HCT116 (cell line): Measurements from ENCODE around the gene DMBX1. TPM values are rescaled to one million over a fixed set of nuclear protein-coding genes. Genes with fewer than 3 reads are reported as not detected.

Source experiments
- ATAC-seq: fragments of 200-7000 bp; cut with Tn5 transposase; 2 replicates; pipeline ENCODE4 v1.9.1; 2020; ENCODE audit warnings: mild to moderate bottlenecking, moderate library complexity
- BruUV-seq: library from RNA; stranded (reverse); fragments of 400-500 nt; replicated peaks from 2 replicates; lab custom pipeline; 2021; lab: Mats Ljungman, UMichigan
- CTCF ChIA-PET: fragments of 300-600 bp; sonication (Branson Sonifier 250); formaldehyde crosslinking; loops from one replicate; lab custom pipeline; 2021; ENCODE audit warnings: antibody characterized with exemption; lab: Charles Lee
- POLR2A ChIA-PET: fragments of 300-600, 350-600 bp; sonication (Branson Sonifier 250); formaldehyde crosslinking; loops from one replicate; lab custom pipeline; 2021; ENCODE audit warnings: antibody characterized with exemption; lab: Charles Lee
- RAD21 ChIA-PET, 2 experiments: fragments of 300-600 bp; sonication (Branson Sonifier 250); formaldehyde crosslinking; loops; one replicate each; lab custom pipeline; 2023; ENCODE audit warnings: low total read pairs in 2 of 2; ENCODE audit not compliant: uncharacterized antibody in 2 of 2, unreplicated experiment in 2 of 2, low non-redundant PET in 1 of 2; lab: Charles Lee
- DNase-seq: peaks from one replicate; pipeline ENCODE4 v3.0.0-alpha.2; 2010; ENCODE audit warnings: low read depth, low spot score
- H2AFZ ChIP-seq: fragments of 200-600 bp; shearing (Covaris generic), sonication (generic); 2 replicates; pipeline ENCODE4 v1.6.1; 2017; ENCODE audit warnings: low read depth, mixed run types, mixed read lengths, antibody characterized with exemption, low read length; ENCODE audit not compliant: poor library complexity, severe bottlenecking
- H3K27ac ChIP-seq: 2 replicates; pipeline ENCODE4 v1.5.1; 2012; ENCODE audit warnings: low read depth, low read length
- H3K27me3 ChIP-seq: fragments of 200-600 bp; sonication (generic); 2 replicates; pipeline ENCODE4 v1.6.1; 2016; ENCODE audit warnings: mixed run types, low read length, mixed read lengths; ENCODE audit not compliant: insufficient read depth
- H3K36me3 ChIP-seq, 2 experiments: fragments of 200-500 bp in 1 of 2; fragments of 200-600 bp in 1 of 2; sonication (Bioruptor generic) in 1 of 2; sonication (generic) in 1 of 2; 2 replicates each; pipeline versions ENCODE4 v1.5.1 to v1.6.1; 2014 to 2016; ENCODE audit warnings: low read length in 2 of 2, inconsistent platforms in 1 of 2, mixed read lengths in 1 of 2, mixed run types in 1 of 2; ENCODE audit not compliant: insufficient read depth in 2 of 2, control insufficient read depth in 1 of 2
- H3K4me1 ChIP-seq, 2 experiments: fragments of 200-600 bp in 1 of 2; sonication (generic) in 1 of 2; 2 replicates each; pipeline versions ENCODE4 v1.5.1 to v1.6.1; 2012 to 2017; ENCODE audit warnings: low read length in 2 of 2, inconsistent platforms in 1 of 2, mild to moderate bottlenecking in 1 of 2, mixed read lengths in 1 of 2, mixed run types in 1 of 2, moderate library complexity in 1 of 2; ENCODE audit not compliant: insufficient read depth in 2 of 2, control insufficient read depth in 1 of 2
- H3K4me2 ChIP-seq: fragments of 200-600 bp; sonication (generic); 2 replicates; pipeline ENCODE4 v1.6.1; 2017; ENCODE audit warnings: mixed run types, low read length, mixed read lengths
- H3K4me3 ChIP-seq, 2 experiments: fragments of 200-600 bp in 1 of 2; sonication (generic) in 1 of 2; replicated peaks in 1 of 2; 2 replicates each; pipeline ENCODE4 v1.5.1; 2011 to 2016; ENCODE audit warnings: low read length in 2 of 2, control low read depth in 1 of 2, low read depth in 1 of 2, mild to moderate bottlenecking in 1 of 2, mixed read lengths in 1 of 2, mixed run types in 1 of 2
- H3K79me2 ChIP-seq: fragments of 200-600 bp; sonication (generic); 2 replicates; pipeline ENCODE4 v1.6.1; 2017; ENCODE audit warnings: mild to moderate bottlenecking, mixed run types, low read length, moderate library complexity, mixed read lengths; ENCODE audit not compliant: insufficient read depth
- H3K9ac ChIP-seq: fragments of 200-600 bp; sonication (generic); 2 replicates; pipeline ENCODE4 v1.6.1; 2016; ENCODE audit warnings: low read length, mixed read lengths
- H3K9me2 ChIP-seq: fragments of 200-600 bp; sonication (generic), shearing (Covaris generic); 2 replicates; pipeline ENCODE4 v1.6.1; 2017; ENCODE audit warnings: mixed run types, mild to moderate bottlenecking, moderate library complexity; ENCODE audit not compliant: insufficient read depth
- H3K9me3 ChIP-seq, 2 experiments: fragments of 200-500 bp in 1 of 2; fragments of 200-600 bp in 1 of 2; sonication (Bioruptor generic) in 1 of 2; sonication (generic) in 1 of 2; 2 replicates each; pipeline ENCODE4 v1.6.1; 2014 to 2017; ENCODE audit warnings: low read length in 2 of 2, mixed read lengths in 2 of 2, inconsistent platforms in 1 of 2, low read depth in 1 of 2, mild to moderate bottlenecking in 1 of 2, mixed run types in 1 of 2, moderate library complexity in 1 of 2; ENCODE audit not compliant: control insufficient read depth in 1 of 2, insufficient read depth in 1 of 2
- H4K20me1 ChIP-seq: fragments of 200-600 bp; sonication (generic), shearing (Covaris generic); 2 replicates; pipeline ENCODE4 v1.6.1; 2017; ENCODE audit warnings: mixed run types, mild to moderate bottlenecking, moderate library complexity; ENCODE audit not compliant: insufficient read depth
- CTCF ChIP-seq, 3 experiments: fragments of 200-600 bp in 1 of 3; sonication (generic) in 1 of 3; IDR thresholded peaks in 2 of 3; conservative IDR thresholded peaks in 1 of 3; 2 replicates each; pipeline ENCODE4 v1.5.1; 2012 to 2017; ENCODE audit warnings: low read depth in 2 of 3, low read length in 2 of 3, antibody characterized with exemption in 1 of 3, borderline replicate concordance in 1 of 3, control low read depth in 1 of 3, mild to moderate bottlenecking in 1 of 3, mixed read lengths in 1 of 3, mixed run types in 1 of 3, moderate library complexity in 1 of 3; ENCODE audit not compliant: insufficient read depth in 1 of 3
- POLR2A ChIP-seq: IDR thresholded peaks from 2 replicates; pipeline ENCODE4 v1.7.0; 2011; ENCODE audit warnings: borderline replicate concordance; ENCODE audit not compliant: insufficient read depth, insufficient read length; ENCODE audit errors: extremely low read depth
- RAD21 ChIP-seq: IDR thresholded peaks from 2 replicates; pipeline ENCODE4 v1.6.1; 2012; ENCODE audit warnings: low read depth, mild to moderate bottlenecking
- REST ChIP-seq: IDR thresholded peaks from 2 replicates; pipeline ENCODE4 v1.6.1; 2012; ENCODE audit warnings: low read depth
- intact Hi-C: fragments of 100-400 bp; cut with micrococcal nuclease; formaldehyde crosslinking; loops from 2 replicates; pipeline ENCODE4 v1.10.0; 2022
- total RNA-seq: library from RNA; stranded (reverse); gene quantifications from one replicate; pipeline ENCODE4 v1.2.1, GENCODE V29; 2021; ENCODE audit not compliant: unreplicated experiment

The DMBX1 gene
- total RNA-seq, 1 experiment from 2014 or later, result 4.3 TPM

GRCh38 chr1:46525253-46525983, 35.8 kb downstream of the DMBX1 start:
- ATAC-seq, result no peak
- POLR2A ChIA-PET, result no interaction called here
- no TSS peak for BruUV-seq

More at GRCh38 chr1:46525253-46525983, 35.8 kb downstream of the DMBX1 start:
- RAD21 ChIA-PET, result no interaction called here
- TF ChIP-seq POLR2A (no peak), CTCF (IDR thresholded peaks at IDR 0.05 in 2 of 3, conservative IDR thresholded peaks at IDR 0.05 in 1 of 3; ENCODE audit: borderline replicate concordance in 1 of 3, insufficient read depth in 1 of 3, low read depth in 2 of 3, low read length in 2 of 3) (no peak), RAD21 (no peak), REST (no peak)
- Histone ChIP-seq H3K36me3 (no peaks in the 10 kb centered on the region), H3K9me2 (no peaks in the 10 kb centered on the region), H3K9ac (no peak overlapping the region), H3K4me2 (no peak overlapping the region), H2AFZ (no peak overlapping the region), H3K4me3 (no peak overlapping the region), H3K27ac (no peak overlapping the region), H3K4me1 (peaks cover 20 to 24% of the 10 kb centered on the region in 2 experiments), H3K79me2 (no peaks in the 10 kb centered on the region), H3K27me3 (no peaks in the 10 kb centered on the region), H3K9me3 (no peaks in the 10 kb centered on the region), H4K20me1 (no peaks in the 10 kb centered on the region)
- CTCF ChIA-PET, result interaction anchor here (0.9 to 5.5 kb wide), 6 partner anchors 9 to 83 kb away, joined by 4 to 67 read pairs (median 7); a partner anchor contains a TSS
- no peak for DNase-seq
- intact Hi-C loops, result no loop called here
